Measurements from ENCODE around the gene RPIA.
A peak's percentile ranks its signal among the peaks of the same experiment; 100 is the strongest.

Gene RPIA

DNA sequence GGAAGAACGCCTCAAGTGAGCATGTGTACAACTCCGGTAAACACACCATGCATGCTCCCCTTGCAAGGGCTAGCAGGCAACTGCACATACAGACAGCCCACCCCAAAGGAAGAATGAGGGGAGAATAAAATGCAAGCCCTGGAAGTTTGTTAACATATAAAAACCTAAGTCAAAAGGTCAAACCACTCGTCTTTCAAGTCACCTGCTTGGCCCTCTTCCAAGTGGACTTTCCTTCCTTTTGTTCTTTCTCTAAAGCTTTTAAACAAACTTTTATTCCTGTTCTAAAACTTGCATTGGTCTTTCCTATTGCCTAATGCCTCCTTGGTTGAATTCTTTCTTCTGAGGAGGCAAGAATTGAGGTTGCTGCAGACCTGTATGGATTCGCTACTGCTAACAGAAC is 5.2 kb upstream of the RPIA start:
- TF ChIP-seq TCF4 (CRISPR knock-in tag; IDR thresholded peaks at IDR 0.05; ENCODE audit: borderline replicate concordance) = no peak
- TF ChIP-seq TOX (CRISPR knock-in tag; IDR thresholded peaks at IDR 0.05; ENCODE audit: borderline replicate concordance) = no peak
- TF ChIP-seq OSR1 (CRISPR knock-in tag; IDR thresholded peaks at IDR 0.05) = no peak
- TF ChIP-seq RARB (CRISPR knock-in tag; IDR thresholded peaks at IDR 0.05) = no peak
- no peak for TF ChIP-seq ZNF70 (CRISPR knock-in tag; IDR thresholded peaks at IDR 0.05)
- TF ChIP-seq CSDC2 (CRISPR knock-in tag; IDR thresholded peaks at IDR 0.05) = no peak
- no peak for TF ChIP-seq ARNTL (CRISPR knock-in tag; IDR thresholded peaks at IDR 0.05; ENCODE audit: borderline replicate concordance, low read depth)
- TF ChIP-seq ZNF565 (CRISPR knock-in tag; conservative IDR thresholded peaks at IDR 0.05; ENCODE audit: low read depth) = no peak
- no peak for TF ChIP-seq ESRRG (CRISPR knock-in tag; IDR thresholded peaks at IDR 0.05)
- TF ChIP-seq BACH2 (CRISPR knock-in tag; IDR thresholded peaks at IDR 0.05; ENCODE audit: borderline replicate concordance) = no peak
- TF ChIP-seq PPARA (CRISPR knock-in tag; IDR thresholded peaks at IDR 0.05; ENCODE audit: borderline replicate concordance) = no peak
- no peak for TF ChIP-seq ZFP30 (CRISPR knock-in tag; IDR thresholded peaks at IDR 0.05)
- TF ChIP-seq, protein P1, sequence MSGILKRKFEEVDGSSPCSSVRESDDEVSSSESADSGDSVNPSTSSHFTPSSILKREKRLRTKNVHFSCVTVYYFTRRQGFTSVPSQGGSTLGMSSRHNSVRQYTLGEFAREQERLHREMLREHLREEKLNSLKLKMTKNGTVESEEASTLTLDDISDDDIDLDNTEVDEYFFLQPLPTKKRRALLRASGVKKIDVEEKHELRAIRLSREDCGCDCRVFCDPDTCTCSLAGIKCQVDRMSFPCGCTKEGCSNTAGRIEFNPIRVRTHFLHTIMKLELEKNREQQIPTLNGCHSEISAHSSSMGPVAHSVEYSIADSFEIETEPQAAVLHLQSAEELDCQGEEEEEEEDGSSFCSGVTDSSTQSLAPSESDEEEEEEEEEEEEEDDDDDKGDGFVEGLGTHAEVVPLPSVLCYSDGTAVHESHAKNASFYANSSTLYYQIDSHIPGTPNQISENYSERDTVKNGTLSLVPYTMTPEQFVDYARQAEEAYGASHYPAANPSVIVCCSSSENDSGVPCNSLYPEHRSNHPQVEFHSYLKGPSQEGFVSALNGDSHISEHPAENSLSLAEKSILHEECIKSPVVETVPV (CRISPR knock-in tag; IDR thresholded peaks at IDR 0.05) = no peak

DNA sequence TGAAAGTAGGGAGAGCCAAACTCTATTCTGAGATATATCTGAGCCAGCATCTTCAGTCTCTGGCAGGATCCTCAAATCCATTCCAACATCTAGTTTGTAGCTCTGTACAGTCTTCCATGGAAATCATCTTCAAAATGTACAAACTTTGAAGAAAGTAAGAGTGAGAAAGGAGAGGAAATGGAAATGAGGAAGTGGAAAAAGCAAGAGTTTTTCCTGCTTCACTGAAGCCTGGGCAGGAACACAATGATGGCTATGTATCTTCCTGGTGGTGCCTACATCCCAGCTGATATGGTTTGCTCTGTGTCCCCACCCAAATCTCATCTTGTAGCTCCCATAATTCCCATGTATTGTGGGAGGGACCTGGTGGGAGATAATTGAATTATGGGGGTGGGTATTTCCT is 4.1 kb upstream of the RPIA start:
- ATAC-seq = no peak
- TF ChIP-seq PPARA (CRISPR knock-in tag; IDR thresholded peaks at IDR 0.05; ENCODE audit: borderline replicate concordance) (no peak), ZFP30 (CRISPR knock-in tag; IDR thresholded peaks at IDR 0.05) (no peak), CSDC2 (CRISPR knock-in tag; IDR thresholded peaks at IDR 0.05) (no peak), ZFP3 (CRISPR knock-in tag; IDR thresholded peaks at IDR 0.05) (no peak), RARB (CRISPR knock-in tag; IDR thresholded peaks at IDR 0.05) (no peak), ZNF565 (CRISPR knock-in tag; conservative IDR thresholded peaks at IDR 0.05; ENCODE audit: low read depth) (no peak)

More for the DNA sequence above, 5.2 kb upstream of the RPIA start:
- ATAC-seq = no peak

DNA sequence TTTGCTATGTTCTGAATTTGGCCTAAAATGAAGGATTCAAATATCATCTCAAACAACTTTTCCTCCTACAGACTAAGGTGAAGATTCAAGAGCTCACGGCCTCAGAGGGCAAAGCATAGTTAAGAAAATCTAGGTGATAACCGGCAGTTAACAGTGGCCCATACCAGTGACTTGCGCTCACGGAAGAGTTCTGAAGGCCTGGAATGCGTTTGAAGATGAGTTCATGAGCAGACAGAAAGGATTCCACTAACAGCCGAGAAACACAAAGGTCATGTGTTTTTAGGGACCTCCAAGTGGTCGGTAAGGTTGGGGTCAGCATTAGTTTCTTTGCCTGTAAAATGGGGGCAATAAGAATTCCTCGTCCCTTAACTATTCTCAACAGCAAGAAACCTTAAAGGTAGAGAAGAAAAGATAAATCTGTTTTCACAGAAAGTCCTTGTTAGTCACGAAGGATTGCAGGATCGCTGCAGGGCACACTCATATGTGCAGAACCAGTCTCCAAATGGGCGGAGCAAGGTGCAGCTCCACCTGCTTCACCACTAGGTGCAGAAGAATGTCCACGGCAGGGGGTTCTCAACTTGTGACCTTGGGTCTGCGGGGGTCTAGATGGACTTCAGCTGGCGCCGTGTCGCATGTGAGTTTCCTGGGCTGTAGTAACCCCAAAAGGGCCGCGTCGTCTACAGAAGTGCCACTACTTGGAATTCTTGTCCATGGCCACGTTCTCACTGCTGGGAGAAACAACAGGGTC is 708 bp upstream of the RPIA start:
- no peak for TF ChIP-seq OSR1 (CRISPR knock-in tag; IDR thresholded peaks at IDR 0.05)
- no peak for TF ChIP-seq CSDC2 (CRISPR knock-in tag; IDR thresholded peaks at IDR 0.05)
- no peak for TF ChIP-seq ZC3H10 (CRISPR knock-in tag; IDR thresholded peaks at IDR 0.05)
- ATAC-seq = peak; percentile 8

DNA sequence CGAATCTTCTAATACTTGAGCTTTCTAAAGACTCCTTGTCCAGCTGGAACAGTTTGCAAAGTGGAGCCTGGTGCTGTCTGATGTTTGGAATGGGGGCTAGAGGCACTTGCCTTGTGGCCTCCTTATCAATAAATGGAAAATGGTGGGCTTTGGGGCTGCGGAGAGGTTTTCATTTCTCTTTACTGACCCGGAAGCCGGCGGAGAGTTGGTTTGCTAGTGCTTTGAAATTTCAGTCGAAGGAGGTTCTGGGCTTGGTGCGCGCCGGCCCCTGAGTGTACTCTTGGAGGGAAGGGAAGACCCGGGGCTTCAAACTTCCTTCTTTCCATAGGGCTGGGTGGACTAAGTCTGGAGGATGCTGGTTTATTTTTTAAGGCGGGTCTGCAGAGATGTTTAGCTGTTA is 714 bp downstream of the RPIA start:
- peak; percentile 10 for ATAC-seq
- TF ChIP-seq TCF4 (CRISPR knock-in tag; IDR thresholded peaks at IDR 0.05; ENCODE audit: borderline replicate concordance) (no peak), ARNTL (CRISPR knock-in tag; IDR thresholded peaks at IDR 0.05; ENCODE audit: borderline replicate concordance, low read depth) (no peak), GLIS3 (CRISPR knock-in tag; IDR thresholded peaks at IDR 0.05) (no peak)

DNA sequence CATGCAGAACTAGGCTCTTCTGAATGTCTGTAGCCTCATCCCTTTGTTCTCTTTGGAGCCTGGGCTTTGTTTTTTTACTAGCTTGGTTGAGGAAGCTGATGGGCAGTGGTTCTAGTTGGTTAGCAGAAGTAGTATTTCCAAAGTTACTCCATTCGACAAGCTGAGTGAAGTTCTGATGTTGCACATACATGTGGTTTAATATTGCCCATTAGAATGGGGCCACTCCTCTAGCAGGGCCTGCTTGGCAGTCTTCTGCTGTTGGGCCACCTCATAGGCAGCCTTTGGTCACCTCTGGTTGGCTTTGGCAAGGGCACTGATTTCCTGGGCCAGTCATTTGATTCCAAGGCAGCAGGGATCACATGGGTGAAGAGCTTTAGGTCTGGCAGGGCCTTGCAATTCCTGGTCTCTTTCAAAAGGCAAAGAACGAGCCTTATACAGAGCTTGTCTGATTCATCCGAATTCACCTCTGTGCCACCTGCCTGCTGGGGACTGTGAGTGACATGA is 2.5 kb downstream of the RPIA start:
- ATAC-seq = no peak
- no peak for TF ChIP-seq ZFP30 (CRISPR knock-in tag; IDR thresholded peaks at IDR 0.05)
- TF ChIP-seq, protein P2, sequence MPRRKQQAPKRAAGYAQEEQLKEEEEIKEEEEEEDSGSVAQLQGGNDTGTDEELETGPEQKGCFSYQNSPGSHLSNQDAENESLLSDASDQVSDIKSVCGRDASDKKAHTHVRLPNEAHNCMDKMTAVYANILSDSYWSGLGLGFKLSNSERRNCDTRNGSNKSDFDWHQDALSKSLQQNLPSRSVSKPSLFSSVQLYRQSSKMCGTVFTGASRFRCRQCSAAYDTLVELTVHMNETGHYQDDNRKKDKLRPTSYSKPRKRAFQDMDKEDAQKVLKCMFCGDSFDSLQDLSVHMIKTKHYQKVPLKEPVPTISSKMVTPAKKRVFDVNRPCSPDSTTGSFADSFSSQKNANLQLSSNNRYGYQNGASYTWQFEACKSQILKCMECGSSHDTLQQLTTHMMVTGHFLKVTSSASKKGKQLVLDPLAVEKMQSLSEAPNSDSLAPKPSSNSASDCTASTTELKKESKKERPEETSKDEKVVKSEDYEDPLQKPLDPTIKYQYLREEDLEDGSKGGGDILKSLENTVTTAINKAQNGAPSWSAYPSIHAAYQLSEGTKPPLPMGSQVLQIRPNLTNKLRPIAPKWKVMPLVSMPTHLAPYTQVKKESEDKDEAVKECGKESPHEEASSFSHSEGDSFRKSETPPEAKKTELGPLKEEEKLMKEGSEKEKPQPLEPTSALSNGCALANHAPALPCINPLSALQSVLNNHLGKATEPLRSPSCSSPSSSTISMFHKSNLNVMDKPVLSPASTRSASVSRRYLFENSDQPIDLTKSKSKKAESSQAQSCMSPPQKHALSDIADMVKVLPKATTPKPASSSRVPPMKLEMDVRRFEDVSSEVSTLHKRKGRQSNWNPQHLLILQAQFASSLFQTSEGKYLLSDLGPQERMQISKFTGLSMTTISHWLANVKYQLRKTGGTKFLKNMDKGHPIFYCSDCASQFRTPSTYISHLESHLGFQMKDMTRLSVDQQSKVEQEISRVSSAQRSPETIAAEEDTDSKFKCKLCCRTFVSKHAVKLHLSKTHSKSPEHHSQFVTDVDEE (CRISPR knock-in tag; IDR thresholded peaks at IDR 0.05) = no peak
- TF ChIP-seq SNAI2 (CRISPR knock-in tag; IDR thresholded peaks at IDR 0.05) = no peak
- TF ChIP-seq RARB (CRISPR knock-in tag; IDR thresholded peaks at IDR 0.05) = no peak
- TF ChIP-seq, protein P3, sequence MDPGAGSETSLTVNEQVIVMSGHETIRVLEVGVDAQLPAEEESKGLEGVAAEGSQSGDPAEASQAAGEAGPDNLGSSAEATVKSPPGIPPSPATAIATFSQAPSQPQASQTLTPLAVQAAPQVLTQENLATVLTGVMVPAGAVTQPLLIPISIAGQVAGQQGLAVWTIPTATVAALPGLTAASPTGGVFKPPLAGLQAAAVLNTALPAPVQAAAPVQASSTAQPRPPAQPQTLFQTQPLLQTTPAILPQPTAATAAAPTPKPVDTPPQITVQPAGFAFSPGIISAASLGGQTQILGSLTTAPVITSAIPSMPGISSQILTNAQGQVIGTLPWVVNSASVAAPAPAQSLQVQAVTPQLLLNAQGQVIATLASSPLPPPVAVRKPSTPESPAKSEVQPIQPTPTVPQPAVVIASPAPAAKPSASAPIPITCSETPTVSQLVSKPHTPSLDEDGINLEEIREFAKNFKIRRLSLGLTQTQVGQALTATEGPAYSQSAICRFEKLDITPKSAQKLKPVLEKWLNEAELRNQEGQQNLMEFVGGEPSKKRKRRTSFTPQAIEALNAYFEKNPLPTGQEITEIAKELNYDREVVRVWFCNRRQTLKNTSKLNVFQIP (CRISPR knock-in tag; IDR thresholded peaks at IDR 0.05; ENCODE audit: borderline replicate concordance, low read depth) = no peak
- TF ChIP-seq ARNTL (CRISPR knock-in tag; IDR thresholded peaks at IDR 0.05; ENCODE audit: borderline replicate concordance, low read depth) = no peak
- TF ChIP-seq, protein P1 (CRISPR knock-in tag; IDR thresholded peaks at IDR 0.05) = no peak
- TF ChIP-seq ZNF8 (CRISPR knock-in tag; IDR thresholded peaks at IDR 0.05) = no peak
- no peak for TF ChIP-seq PPARA (CRISPR knock-in tag; IDR thresholded peaks at IDR 0.05; ENCODE audit: borderline replicate concordance)
- TF ChIP-seq GLIS3 (CRISPR knock-in tag; IDR thresholded peaks at IDR 0.05) = no peak
- no peak for TF ChIP-seq ESRRG (CRISPR knock-in tag; IDR thresholded peaks at IDR 0.05)
- TF ChIP-seq, protein P4, sequence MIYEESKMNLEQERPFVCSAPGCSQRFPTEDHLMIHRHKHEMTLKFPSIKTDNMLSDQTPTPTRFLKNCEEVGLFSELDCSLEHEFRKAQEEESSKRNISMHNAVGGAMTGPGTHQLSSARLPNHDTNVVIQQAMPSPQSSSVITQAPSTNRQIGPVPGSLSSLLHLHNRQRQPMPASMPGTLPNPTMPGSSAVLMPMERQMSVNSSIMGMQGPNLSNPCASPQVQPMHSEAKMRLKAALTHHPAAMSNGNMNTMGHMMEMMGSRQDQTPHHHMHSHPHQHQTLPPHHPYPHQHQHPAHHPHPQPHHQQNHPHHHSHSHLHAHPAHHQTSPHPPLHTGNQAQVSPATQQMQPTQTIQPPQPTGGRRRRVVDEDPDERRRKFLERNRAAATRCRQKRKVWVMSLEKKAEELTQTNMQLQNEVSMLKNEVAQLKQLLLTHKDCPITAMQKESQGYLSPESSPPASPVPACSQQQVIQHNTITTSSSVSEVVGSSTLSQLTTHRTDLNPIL (CRISPR knock-in tag; IDR thresholded peaks at IDR 0.05; ENCODE audit: low read depth) = no peak
- no peak for TF ChIP-seq OSR1 (CRISPR knock-in tag; IDR thresholded peaks at IDR 0.05)
- TF ChIP-seq TCF4 (CRISPR knock-in tag; IDR thresholded peaks at IDR 0.05; ENCODE audit: borderline replicate concordance) = no peak
- no peak for TF ChIP-seq ZNF70 (CRISPR knock-in tag; IDR thresholded peaks at IDR 0.05)
- TF ChIP-seq CSDC2 (CRISPR knock-in tag; IDR thresholded peaks at IDR 0.05) = no peak
- TF ChIP-seq ZC3H10 (CRISPR knock-in tag; IDR thresholded peaks at IDR 0.05) = no peak

Measured in SK-N-SH treated with all-trans-retinoic acid at 6 μM for 48 hours (cell line).